C4-2B (cell line): ENCODE results near the gene ROM1.

Experiments used
- H3K27ac ChIP-seq: fragments of 450-650 bp; 2 replicates; pipeline ENCODE4 v1.5.1; 2017
- ZFX ChIP-seq: fragments of 450-650 bp; IDR thresholded peaks from 2 replicates; pipeline ENCODE4 v1.6.1; 2017
- TF ChIP-seq, protein P1 (sequence below): fragments of 450-650 bp; conservative IDR thresholded peaks from 2 replicates; pipeline ENCODE4 v1.5.1; 2017; ENCODE audit warnings: mild to moderate bottlenecking

Gene ROM1

DNA sequence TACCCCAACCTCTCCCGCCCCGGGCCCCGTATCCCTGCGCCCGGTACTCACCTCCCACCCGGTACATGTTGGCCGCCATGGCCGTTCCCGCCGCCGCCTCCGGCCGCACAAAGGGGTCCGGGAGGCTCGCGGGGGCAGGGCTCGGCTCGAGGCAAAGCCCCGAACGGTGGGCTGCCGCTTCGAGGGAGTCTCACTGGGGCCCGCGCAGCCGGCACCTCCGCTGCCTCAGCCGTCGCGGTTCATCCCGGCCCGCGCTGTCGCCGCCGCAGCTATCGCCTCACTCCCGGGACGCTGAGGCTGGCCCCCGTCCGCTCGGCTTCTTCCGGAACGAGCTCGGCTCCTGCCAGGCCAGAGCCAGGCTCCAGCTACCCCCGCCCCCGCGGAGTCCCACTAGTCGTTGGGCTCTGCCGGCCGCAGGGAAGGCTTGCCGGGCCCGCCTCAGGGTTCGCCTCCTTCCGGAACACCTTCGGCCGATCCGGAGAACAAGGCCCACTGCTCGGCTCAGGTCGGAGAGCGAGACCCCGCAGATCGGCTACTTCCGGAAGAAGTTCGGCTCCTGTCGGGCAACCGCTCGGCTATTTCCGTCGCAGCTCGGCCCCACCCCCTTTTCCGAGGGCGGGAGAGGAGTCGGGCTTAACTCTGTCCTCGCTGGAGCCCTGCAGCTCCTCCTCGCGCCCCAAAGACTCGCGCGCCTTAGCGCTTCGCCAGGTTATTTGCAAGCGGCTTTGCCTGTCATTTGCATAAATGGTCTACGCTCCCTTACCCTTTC, 11.5 kb upstream of the ROM1 start, which contains the start of gene MTA2:
Gene MTA2 (minus strand): TSS at position 494 of the 769 bp plus-strand sequence. CDS start 415 bp downstream, at position 79.
- TF ChIP-seq ZFX = peak; percentile 63; the same call in 1 of the 2 replicates
- TF ChIP-seq, protein P1, sequence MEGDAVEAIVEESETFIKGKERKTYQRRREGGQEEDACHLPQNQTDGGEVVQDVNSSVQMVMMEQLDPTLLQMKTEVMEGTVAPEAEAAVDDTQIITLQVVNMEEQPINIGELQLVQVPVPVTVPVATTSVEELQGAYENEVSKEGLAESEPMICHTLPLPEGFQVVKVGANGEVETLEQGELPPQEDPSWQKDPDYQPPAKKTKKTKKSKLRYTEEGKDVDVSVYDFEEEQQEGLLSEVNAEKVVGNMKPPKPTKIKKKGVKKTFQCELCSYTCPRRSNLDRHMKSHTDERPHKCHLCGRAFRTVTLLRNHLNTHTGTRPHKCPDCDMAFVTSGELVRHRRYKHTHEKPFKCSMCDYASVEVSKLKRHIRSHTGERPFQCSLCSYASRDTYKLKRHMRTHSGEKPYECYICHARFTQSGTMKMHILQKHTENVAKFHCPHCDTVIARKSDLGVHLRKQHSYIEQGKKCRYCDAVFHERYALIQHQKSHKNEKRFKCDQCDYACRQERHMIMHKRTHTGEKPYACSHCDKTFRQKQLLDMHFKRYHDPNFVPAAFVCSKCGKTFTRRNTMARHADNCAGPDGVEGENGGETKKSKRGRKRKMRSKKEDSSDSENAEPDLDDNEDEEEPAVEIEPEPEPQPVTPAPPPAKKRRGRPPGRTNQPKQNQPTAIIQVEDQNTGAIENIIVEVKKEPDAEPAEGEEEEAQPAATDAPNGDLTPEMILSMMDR = no peak
- H3K27ac ChIP-seq = peak within 1 kb of the TSS; percentile 100

DNA sequence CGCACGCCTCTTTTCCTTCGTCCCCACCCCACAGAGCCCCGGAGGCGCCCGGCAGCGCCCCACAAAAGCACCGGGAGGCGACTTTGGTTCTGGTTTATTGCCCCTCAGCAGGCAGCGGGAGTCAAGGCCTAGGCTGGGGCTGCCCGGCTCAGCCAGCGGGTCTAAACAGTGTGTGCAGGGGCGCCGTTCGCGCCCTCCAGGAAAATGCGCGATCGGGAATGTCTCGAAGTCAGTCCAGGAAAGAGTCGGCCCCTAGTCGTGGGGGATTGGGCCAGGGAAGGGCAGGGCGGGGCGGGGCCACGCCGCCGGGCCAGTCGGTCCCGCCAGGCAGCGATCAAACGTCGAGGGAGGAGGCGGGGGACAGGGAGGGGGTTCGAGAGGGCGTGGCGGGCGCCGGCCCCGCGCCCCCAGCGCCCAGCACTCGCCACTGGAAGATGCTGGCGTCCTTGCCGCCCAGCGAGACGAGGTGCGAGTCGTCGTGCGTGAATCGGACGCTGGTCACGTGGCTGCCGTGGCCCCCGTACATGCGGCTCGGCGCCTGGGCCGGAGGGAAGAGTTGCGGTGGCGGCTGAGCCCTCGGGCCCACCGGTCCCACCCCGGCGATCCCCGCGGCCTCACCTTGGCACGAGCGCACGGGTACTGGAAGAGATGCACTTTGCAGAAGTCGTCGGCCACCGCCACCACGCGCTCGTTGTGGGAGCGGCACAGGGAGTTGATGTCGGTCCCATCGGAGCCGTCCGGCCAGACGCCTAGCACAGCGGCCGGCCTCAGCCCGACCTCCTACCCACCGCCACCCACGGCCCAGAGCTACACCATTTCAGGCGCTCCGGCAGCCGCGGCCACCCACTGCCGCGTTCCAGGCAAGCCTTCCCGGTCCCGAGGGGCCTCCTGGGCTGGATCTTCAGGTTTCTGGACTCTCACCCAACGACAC, 10.7 kb upstream of the ROM1 start:
- TF ChIP-seq ZFX = no peak
- TF ChIP-seq, protein P1 = no peak
- peak overlapping the region; percentile 100 for H3K27ac ChIP-seq

DNA sequence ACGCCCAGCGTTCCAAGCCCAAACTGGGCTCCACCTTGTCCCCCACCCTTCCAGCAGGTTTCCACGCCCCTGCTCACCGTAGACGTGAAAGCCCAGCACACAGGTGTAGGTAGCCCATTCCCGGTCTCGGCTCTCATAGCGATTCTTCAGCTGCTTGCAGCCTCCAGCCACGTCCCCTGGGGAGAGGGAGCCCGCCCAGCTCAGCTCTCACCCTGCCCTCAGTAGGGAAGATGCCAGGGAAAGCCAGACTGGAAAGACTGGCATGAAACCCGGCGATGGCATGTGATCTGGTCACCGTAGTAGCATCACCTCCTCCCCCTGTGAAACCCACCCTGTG, 10.0 kb upstream of the ROM1 start:
- TF ChIP-seq ZFX = no peak
- TF ChIP-seq, protein P1 = no peak
- H3K27ac ChIP-seq = peak overlapping the region; percentile 100; the same call in 1 of the 2 replicates

DNA sequence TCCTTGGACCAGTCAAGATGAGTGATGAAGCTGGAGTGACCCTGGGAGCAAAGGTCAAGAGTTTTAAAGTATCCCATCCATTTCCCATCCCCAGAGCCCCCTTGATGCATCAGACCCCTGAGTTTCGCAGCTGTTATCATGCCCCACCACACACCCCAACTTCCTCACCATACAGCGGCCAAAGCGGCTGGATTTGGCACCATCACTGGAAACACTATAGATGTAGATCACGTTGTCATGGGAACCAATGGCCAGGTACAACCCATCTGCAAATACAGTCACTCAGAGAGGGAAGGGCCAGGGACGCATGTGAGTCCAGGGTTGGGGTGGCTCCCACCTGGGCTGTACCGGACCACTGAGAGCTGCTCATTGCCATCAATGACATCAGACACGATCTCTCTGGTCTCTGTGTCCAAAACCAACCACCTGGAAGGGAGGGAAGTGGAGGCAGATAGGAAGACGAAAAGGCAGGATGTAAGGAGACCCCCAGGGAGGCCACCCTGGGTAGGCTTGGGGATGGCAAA, 9.2 kb upstream of the ROM1 start:
- no peak overlapping the region for H3K27ac ChIP-seq
- TF ChIP-seq, protein P1 = no peak
- TF ChIP-seq ZFX = no peak

DNA sequence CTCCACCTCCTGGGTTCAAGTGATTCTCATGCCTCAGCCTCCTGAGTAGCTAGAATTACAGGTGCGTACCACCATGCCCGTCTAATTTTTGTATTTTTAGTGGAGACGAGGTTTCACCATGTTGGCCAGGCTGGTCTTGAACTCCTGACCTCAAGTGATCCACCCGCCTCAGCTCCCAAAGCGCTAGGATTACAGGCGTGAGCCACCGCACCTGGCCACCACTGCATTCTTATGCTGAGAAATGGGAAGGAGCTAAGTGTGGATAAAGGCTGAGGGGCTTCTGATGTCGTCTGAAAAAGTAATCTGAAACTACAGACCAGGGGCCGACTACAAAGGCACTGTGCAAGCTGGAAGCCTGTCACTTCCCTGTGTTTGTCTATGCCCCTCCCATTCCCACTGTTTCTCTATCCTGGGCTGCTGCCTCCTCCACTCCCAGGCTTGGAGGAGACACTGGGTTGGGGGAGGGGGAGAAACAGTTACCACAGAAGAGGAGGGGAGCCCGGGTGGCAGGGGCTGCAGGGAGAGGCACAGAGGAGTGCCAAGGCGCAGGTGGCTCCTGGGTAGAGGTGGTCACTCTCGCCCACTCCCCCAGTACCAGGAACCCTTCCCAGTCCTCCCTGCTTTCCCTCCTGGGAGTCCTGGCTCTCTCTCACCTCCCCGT, 8.5 kb upstream of the ROM1 start:
- TF ChIP-seq, protein P1 = no peak
- no peak for TF ChIP-seq ZFX
- no peak overlapping the region for H3K27ac ChIP-seq

DNA sequence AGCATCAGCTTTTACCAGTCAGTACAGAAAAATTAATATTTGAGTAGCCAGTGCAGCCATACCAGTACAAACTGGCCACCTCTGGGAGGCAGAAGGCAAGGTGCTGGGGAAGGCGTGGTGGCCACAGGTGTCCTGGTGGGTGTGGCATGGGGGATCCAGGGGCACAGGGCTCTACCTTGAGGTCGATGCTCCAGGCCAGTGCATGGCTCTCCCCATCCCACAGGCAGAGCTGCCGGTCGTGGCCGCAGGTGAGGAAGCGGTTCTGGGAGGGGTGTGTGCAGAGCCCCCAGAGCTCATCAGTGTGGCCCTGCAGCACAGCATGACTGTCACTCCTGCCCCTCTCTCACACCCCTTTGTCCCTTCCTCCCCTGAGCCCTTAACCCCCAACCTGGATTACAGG, 7.6 kb upstream of the ROM1 start:
- no peak for TF ChIP-seq ZFX
- TF ChIP-seq, protein P1 = no peak
- no peak overlapping the region for H3K27ac ChIP-seq
